Inflammatory macrophage (primary cell): ENCODE results near the gene STRC.
"Not testable (repeated sequence)": the region's sequence is repeated elsewhere in the genome, so short reads cannot be mapped to it uniquely, and the experiment has no call there.

Experiments
- DNase-seq, 2 donors: peaks; one replicate each; pipeline ENCODE4 v3.0.0-alpha.2; 2020 to 2022
- total RNA-seq, 18 experiments: gene quantifications; one replicate each; lab custom pipeline; 2026; ENCODE audit warnings: mixed read lengths in 6 of 18, inconsistent platforms in 2 of 18; lab: John Stamatoyannopoulos, UW

STRC gene
- 0 to 0.13 (median 0.02) reads per million in 18 experiments for total RNA-seq

DNA sequence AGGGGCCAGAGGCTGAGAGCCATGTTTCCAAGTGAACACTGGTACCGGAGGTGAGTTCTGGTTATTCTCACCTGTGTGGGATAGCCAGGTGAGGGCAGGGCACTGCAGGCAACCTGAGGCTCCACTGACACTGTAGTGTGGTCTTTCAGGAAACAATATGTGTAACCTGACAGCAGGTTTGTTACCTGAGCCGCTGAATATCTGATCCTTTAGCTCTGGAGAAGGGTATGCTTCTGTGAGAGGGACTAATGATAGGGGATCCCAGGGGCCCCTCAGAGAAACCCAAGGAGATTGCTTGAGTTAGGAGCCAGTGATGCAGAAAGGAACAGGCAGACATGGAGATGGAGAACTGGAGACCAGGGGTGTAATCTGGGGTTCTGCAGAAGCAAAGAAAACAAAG is at the start of gene STRC:
TSS of gene STRC (minus strand) at position 101 of the 400 bp plus-strand sequence. CDS start at position 23, 78 bp downstream.
- DNase-seq = not testable (repeated sequence)

DNA sequence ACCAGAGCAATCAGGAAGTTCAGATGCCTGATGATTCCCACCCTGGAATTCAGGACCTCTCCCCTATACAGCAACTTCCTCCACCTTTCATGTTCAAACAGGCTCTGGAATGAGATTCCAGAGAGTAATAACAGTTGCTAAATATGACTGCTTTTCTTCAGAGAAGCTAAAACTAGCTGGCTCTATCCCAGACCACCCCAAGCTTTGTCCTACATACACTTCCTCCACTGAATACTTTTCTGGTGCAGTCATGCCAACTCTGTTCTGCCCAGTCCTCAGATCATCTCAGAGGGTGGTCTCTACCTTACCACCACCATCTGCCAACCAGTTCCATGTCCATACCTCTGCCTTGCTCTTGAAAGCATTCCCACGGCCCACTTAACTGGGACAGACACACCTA is 47.6 kb upstream of the STRC start:
- DNase-seq = not testable (repeated sequence)

DNA sequence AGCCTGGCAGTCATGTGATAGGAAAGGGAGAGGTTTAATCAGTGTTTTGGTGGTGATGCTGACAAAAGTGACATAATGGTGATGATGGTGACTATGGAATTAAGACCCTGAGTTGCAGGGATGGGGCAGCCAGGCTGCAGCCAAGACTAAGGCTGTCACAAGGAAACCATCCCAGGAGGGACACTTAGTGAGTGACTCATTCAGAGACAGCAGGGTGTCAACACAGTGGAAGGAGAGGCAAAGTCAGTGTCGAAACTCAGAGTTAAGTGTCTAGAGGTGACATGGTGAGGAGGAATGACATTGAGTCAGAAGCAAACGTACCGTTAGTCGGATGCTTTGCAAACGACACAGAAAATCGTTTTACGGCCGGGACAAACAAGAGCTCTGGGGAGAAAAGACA is 44.7 kb upstream of the STRC start:
- not testable (repeated sequence) for DNase-seq

DNA sequence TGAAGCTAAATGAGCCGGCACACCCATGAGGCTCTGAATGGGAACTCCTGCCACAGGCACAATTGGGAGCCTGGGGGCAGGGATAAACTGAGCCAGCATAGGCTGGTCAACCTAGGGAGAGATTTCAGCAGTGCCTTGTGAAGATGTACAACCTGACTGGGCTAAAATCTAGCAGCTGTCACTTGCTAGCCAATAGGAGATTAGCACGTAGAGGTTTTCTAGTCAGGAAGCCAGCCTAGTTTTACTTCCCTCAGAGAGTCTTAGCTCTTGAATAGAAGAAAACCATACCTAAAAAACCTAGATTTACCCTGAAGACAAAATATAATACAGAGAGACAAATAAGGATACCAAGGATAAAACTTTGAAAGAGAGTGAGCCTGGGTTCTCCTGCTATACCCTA is 43.7 kb upstream of the STRC start:
- DNase-seq = not testable (repeated sequence)

DNA sequence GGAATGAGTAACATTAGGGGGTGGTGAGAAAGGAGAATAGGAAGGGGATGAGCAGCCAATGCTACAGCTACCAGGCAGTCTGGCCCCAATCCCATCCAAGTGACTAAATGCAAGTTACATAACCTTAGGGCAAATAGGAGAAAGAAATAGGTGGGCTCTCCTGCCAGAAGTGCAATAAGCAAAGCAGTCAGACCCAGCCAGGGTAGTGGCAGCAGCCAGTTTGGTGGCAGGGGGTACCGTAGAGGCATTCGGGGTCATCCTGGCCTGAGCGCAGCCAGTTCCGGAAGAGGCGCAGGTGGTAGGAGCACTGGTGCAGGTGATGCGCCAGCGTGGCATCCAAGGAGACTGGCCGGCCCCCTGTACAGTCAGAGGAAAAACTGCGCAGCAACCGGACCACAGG is 41.1 kb upstream of the STRC start:
- not testable (repeated sequence) for DNase-seq

DNA sequence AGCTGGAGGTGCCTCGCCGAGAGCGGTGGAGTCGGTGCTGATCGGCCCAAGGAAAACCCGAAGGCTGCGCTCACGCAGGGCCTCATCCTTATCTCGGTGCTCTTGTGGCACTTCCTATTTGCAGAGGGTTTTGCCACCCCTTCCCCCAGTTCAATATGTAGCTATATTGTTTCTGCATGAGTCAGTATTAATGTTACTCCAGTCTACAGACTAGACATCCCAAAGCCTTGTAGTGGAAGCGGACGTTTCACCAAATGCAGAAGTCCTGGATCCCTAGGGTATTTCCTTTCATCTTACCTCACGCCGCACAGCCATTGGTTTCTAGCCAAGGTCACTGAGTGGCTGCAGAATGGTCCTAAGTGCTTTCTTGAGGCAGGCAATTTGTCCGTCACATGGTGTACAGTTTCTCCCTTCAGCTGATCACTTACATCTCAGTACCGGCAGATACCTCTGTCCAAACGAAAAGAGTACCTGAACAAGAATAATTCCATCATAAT is 30.9 kb upstream of the STRC start:
- not testable (repeated sequence) for DNase-seq

DNA sequence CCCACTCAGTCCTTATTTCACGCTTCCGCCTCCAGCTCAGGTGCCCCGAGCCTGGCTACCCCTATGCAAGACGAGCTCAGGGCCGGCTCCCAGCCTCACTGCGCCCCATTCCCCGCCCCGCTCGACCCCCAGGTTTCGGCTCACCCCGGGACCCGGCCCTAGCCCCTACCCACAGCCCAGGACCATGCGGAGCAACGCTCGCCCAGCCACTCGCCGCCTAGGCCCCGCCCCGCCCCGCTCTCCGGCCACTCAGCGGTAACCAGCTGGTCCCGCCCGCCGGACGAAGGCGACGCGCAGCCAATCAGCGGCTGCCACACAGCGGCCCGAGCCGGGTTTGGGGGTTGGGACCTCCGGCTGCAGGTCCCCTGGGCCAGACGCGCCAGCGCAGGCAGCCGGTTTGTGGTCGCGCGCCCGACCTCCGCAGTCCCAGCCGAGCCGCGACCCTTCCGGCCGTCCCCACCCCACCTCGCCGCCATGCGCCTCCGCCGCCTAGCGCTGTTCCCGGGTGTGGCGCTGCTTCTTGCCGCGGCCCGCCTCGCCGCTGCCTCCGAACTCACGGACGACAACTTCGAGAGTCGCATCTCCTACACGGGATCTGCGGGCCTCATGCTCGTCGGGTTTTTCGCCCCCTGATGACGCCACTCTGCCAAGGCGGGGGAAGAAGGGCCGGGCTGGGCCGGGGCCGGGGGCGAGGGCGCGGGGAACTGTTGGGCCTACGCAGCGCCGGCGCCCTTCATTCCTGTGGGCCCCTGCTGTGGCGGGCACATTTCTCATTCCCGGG is 30.2 kb upstream of the STRC start, which contains the start of gene CATSPER2:
TSS of gene CATSPER2 (minus strand) at position 196 of the 781 bp plus-strand sequence. CDS start 783 bp downstream, outside the sequence.
- no peak for DNase-seq

DNA sequence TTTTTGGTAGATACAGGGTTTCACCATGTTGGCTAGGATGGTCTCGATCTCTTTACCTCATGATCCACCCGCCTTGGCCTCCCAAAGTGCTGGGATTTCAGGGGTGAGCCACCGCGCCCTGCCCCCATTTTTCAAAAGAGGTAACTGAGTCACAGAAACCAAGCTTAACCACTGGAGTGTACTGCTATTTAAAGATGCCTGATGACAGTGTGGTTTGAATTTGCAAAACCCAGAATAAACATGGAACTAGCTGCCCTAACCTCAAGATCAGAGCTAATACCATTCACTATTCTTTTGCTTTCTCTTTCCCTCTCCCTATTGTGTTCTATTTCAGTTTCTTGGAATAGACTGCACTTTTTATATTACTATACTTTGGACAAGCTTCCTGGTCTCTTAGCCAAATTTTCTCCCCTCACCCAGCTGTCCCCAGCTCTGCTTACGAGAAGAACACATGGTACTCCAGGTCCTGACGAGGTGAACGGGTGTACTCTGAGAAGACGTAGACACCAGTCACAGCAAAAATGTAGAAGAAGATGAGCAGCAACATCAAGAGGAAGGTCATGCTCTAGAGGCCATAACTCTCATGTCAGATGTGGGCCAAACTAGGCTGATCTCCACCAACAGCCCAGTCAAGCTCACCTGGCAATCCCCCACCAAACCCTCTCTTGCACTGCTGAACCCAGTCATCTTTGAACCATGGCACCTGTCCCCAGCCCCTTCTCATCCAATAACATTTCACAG is 20.0 kb upstream of the STRC start:
- DNase-seq = not testable (repeated sequence)

DNA sequence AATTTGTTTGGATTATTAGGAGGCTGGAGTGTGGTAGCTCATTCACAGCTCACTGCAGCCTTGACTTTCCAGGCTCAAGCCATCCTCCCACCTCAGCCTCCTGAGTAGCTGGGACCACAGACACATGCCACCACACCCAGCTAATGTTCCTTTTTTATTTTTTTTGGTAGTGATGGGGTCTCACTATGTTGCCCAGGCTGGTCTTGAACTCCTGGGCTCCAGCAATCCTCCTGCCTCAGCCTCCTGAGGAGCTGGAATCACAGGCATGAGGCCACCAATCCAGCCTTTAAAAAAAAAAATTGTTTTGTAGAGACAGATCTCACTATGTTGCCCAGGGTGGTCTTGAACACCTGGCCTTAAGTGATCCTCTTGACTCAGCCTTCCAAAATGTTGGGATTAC is 8.3 kb upstream of the STRC start:
- not testable (repeated sequence) for DNase-seq

DNA sequence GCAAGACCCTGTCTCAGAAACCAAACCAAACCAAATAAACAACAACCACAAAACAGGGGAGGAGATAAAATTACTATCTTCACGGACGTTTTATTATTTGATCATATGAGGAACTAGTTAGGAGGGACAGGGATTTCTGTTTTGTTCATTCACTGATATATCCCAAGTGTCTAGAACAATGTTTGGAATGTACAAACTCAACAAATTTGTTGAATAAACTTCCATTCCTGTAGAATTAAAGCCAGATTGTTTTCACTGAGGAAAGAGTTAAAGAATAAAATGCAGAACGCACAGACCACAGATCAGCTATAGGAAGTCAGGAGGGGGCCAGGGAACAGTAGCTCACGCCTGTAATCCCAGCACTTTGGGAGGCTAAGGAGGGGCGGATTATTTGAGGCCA is 6.5 kb upstream of the STRC start:
- DNase-seq = no peak

DNA sequence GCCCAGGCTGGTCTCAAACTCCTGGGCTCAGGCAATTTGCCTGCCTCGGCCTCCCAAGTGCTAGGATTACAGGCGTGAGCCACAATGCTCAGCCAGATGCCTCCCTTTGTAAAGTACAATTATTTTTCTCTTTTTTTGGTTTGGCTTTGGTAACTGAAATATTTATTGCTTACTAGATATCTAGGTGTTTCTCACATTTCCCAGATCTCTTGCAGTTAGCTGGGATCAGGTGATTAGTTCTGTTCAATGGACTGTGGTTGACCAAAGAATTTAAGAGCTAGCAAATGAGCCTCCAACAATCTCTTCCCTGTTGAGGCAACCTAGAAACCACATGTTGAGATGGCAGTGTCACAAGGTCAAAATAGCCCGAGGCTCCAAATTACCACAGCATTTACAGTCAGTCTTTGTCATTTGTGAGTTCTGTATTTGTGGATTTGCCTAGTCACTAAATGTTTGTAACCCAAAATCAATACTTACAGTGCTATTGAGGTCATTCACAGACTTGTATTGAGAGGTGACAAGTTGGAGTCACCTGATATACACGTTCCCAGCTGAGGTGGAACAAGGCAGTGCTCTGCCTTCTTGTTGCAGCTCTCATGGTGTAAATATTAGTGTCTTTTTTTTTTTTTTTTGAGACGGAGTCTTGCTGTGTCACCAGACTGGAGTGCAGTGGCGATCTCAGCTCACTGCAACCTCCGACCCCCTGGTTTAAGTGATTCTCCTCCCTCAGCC is 3.6 kb upstream of the STRC start:
- not testable (repeated sequence) for DNase-seq

DNA sequence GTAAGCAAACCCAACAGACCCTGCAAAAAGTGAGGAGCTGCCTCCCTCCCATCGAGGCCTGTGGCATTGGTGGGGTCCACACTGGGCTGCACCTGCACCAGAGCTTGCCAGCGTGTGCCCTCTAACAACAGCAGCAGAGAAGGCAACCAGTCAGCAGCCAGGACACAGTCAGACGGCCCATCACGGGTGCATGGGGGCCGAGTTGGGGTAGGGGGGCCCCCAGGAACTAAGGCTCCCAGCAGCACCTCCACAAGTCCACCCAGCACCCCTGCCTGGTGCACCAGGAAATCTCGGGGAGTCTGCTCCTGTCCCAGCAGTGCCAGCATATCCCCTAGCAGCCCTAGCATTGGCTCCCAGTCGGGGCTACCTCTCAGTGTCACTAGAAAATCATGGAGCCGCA is 850 bp downstream of the STRC start:
- DNase-seq = not testable (repeated sequence)

DNA sequence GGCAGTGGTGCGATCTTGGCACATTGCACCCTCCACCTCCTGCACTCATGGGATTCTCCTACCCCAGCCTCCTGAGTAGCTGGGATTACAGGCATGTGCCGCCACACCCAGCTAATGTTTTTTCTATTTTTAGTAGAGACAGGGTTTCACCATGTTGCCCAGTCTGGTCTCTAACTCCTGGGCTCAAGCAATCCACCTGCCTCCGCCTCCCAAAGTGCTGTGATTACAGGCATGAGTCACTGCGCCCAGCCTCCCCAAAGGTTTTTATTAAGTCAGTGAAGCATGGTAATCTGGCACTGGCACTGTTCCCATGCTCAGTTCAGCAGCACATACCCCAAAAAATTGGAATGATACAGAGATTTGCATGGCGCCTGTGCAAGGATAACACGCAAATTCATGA is 16.4 kb downstream of the STRC start:
- not testable (repeated sequence) for DNase-seq

DNA sequence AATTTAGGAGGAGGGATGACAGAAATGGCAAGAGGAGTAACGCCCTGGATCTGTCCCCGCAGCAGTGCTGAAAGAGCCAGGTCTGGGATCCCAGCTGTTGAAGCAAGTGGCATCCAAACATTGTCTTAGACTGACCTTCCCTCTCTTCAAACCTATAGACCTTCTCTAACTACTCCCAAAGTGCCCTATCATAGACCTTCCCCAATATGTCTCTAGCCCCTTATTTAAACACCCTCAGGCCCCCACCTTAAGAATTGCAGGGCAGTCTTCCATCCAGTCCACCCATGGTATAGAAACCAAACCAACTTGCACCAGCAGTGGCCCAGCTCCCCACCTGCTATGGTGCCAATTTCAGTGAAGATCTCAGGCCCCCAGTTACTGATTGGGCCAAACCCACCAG is 18.4 kb downstream of the STRC start:
- not testable (repeated sequence) for DNase-seq

DNA sequence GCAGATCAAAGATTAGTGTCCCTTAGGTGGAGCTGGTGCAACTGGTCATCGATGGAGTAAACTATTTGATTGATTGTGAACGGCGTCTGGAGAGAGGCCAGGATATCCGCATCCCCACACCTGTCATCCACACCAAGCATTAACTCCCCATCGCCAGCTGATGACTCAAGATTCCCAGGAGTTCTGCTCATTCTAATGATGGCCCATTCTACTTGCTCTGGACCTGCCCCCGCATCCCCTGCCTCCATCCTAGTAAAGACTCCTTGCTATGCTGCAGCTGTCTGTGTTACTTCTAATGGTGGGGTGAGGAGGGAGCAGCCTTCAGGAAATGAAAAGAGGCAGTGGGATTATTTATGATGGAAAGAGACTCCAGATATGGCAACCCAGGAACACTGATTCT is 19.5 kb downstream of the STRC start:
- DNase-seq = not testable (repeated sequence)

DNA sequence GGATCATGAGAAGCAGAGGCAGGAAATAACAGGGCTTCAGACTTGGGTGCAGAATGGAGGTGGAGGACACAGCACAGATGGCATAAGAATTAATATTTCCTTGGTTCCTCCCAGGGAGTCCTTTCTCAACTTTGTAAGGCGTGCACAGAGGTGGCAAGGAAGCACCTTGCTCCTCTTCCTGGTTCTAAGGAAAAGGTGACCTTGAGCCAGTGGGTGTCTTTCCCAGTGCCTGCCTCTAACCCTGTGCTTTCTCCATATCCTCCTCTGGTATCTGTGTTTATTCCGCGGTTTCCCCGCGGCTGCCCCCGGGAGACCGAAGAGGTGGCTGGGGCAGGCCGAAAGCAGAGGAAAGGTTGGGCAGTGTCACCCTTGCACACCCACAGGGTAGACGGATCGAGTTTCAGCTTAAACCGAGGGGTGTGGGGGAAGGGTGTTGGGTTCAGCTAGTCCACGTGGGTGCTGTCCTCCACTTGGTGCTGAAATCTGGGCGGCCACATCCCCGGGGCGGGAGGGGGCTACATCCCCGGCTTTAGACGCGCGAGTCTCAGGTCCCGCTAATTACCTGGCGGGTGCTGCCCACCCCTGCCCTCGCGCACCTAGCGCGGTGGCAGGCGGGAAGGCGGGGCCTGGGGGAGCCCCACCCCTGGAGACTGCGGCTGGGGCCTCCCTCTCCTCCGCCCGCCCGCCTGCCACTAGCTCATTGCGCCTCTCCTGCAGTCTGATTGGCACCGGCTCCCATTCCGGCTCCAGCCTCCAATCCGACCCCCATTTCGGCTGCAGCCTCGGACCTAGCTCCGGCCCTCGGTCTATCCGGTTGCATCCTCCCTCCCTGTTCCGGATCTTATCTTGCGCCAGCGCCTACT is 25.0 kb downstream of the STRC start, which contains the start of gene CKMT1B:
TSS of gene CKMT1B (plus strand) at position 700 of the 863 bp plus-strand sequence. CDS start 192 bp downstream, outside the sequence.
- DNase-seq = not testable (repeated sequence)

DNA sequence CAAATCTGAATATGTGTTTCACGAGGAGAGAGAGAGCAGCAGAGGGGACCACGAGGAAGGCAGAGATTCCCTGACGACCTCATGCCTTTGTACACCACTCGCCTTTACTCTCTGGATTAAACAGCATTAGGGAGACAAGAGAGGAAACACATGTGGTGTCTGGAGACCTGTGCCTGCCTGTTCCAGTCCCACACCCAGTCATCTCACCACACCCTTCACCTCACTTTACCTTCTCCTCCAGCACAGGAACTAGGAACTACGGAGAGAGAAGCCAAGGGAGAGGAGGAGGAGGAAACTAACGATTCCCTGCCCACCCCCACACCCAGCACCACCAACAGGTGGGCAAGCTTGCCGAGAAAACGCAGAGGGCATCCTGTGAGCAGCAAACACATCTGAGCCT is 25.8 kb downstream of the STRC start:
- DNase-seq = not testable (repeated sequence)

DNA sequence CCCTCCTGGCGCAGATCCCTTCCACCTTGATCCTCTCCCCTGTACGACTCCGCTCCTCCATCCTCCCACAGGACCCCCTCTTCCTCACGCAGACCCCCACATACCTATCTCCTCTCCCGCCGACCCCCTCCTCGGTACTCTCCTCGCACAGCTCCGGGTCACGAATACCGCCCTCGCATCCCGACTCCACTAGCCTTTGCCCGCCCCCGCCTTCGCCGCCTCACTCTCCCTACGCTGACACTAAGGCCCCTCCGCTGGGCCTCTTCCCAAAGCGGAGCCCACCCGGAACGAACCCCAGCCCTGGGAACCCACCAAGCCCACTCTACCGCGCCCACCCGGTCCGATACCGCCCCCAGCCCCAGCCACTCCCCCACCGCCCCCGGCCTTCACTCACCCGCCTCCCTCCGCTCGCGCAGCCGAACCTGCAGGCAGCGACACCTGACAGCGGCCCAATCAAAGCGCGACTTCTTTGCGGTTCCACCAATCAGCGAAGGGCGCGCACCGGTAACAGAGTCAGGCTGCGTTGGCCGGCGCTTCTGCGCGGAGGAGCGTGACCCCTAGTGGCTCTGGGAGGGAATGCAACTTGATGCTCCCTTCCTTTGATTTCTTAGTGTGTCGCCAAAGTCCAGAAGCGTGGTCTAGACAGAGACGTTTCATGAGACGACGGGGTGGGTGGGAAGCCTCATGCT is 28.7 kb downstream of the STRC start, which contains the start of gene PPIP5K1:
TSS of gene PPIP5K1 (minus strand) at position 431 of the 689 bp plus-strand sequence. CDS start 5,704 bp downstream, outside the sequence.
- DNase-seq = not testable (repeated sequence)

DNA sequence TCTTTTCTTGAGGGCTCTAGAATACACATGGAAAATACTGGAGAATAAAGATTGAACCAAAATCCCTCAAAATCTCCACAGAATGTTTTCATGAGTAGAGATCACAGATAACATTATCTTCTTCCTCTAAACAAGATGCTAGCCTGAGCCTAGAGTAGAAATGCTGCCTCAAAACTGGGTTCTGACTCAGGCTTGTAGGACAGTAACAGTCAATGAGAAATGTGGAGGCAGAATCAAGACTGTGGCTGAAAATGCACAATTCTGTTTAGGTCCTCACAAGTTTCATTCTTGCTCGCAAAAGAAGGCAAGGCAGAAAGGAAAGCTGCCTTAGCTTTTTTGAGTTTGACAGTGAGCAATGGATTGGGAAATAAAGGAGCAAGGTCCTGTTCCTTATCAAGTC is 44.0 kb downstream of the STRC start:
- not testable (repeated sequence) for DNase-seq

DNA sequence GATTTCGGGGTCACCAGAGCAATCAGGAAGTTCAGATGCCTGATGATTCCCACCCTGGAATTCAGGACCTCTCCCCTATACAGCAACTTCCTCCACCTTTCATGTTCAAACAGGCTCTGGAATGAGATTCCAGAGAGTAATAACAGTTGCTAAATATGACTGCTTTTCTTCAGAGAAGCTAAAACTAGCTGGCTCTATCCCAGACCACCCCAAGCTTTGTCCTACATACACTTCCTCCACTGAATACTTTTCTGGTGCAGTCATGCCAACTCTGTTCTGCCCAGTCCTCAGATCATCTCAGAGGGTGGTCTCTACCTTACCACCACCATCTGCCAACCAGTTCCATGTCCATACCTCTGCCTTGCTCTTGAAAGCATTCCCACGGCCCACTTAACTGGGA is 52.0 kb downstream of the STRC start:
- DNase-seq = not testable (repeated sequence)

DNA sequence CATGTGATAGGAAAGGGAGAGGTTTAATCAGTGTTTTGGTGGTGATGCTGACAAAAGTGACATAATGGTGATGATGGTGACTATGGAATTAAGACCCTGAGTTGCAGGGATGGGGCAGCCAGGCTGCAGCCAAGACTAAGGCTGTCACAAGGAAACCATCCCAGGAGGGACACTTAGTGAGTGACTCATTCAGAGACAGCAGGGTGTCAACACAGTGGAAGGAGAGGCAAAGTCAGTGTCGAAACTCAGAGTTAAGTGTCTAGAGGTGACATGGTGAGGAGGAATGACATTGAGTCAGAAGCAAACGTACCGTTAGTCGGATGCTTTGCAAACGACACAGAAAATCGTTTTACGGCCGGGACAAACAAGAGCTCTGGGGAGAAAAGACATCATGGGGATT is 54.8 kb downstream of the STRC start:
- not testable (repeated sequence) for DNase-seq
